GM19395 (cell line): ENCODE data around the gene STX12.
"Not testable (repeated sequence)": the region's sequence is repeated elsewhere in the genome, so short reads cannot be mapped to it uniquely, and the experiment has no call there.

Experiments used
- ATAC-seq: cut with Tn5 transposase; IDR thresholded peaks from one replicate; pipeline ENCODE4 v1.9.1; 2021; ENCODE audit warnings: mild to moderate bottlenecking, moderate library complexity; ENCODE audit not compliant: unreplicated experiment

The STX12 gene

GRCh38 chr1:27864264-27864895 lies 91.4 kb downstream of the STX12 start:
- no peak for ATAC-seq

- ATAC-seq = no peak
Observed at GRCh38 chr1:27865821-27866220, 92.8 kb downstream of the STX12 start.

- no peak for ATAC-seq
Observed at GRCh38 chr1:27868556-27868931, 95.5 kb downstream of the STX12 start.

- no peak for ATAC-seq
Observed at GRCh38 chr1:27868932-27869718, 96.1 kb downstream of the STX12 start.

GRCh38 chr1:27869719-27870085 lies 96.7 kb downstream of the STX12 start:
- ATAC-seq = no peak

- ATAC-seq = not testable (repeated sequence)
Observed at GRCh38 chr1:27871076-27871475, 98.1 kb downstream of the STX12 start.

- ATAC-seq = no peak
Observed at GRCh38 chr1:27872059-27872801, 99.2 kb downstream of the STX12 start, which contains the start of gene THEMIS2. TSS of gene THEMIS2 (plus strand) at chr1:27872544. CDS start at chr1:27872572, 28 bp downstream.

- ATAC-seq = no peak
Observed at GRCh38 chr1:27872802-27873551, 100.0 kb downstream of the STX12 start.

GRCh38 chr1:27873671-27874384 lies 100.8 kb downstream of the STX12 start:
- no peak for ATAC-seq
